ENCODE results near the gene XXYLT1.

The XXYLT1 gene

GRCh38 chr3:195048059-195048905 lies 222.7 kb downstream of the XXYLT1 start:
- no peak for DNase-seq (ENCODE audit: extremely low read depth, insufficient read length)
- H3K4me3 ChIP-seq (replicated peaks; ENCODE audit: low read depth, low read length), result no peak overlapping the region
- H3K27me3 ChIP-seq (replicated peaks; ENCODE audit: control insufficient read depth, insufficient read depth, low read length), result no peaks in the 10 kb centered on the region; the same call in none of the 2 replicates
- no peak for TF ChIP-seq CTCF (IDR thresholded peaks at IDR 0.05; ENCODE audit: insufficient read depth, low read length, poor library complexity, severe bottlenecking)
- no peaks in the 10 kb centered on the region for H3K36me3 ChIP-seq (ENCODE audit: control insufficient read depth, insufficient read depth, low read length)

GRCh38 chr3:195047536-195047935 lies 223.4 kb downstream of the XXYLT1 start:
- TF ChIP-seq CTCF (IDR thresholded peaks at IDR 0.05; ENCODE audit: insufficient read depth, low read length, poor library complexity, severe bottlenecking), result no peak
- Histone ChIP-seq H3K4me3 (replicated peaks; ENCODE audit: low read depth, low read length) (no peak overlapping the region), H3K27me3 (replicated peaks; ENCODE audit: control insufficient read depth, insufficient read depth, low read length) (no peaks in the 10 kb centered on the region; the same call in none of the 2 replicates), H3K36me3 (ENCODE audit: control insufficient read depth, insufficient read depth, low read length) (no peaks in the 10 kb centered on the region)
- DNase-seq (ENCODE audit: extremely low read depth, insufficient read length), result no peak

DNA sequence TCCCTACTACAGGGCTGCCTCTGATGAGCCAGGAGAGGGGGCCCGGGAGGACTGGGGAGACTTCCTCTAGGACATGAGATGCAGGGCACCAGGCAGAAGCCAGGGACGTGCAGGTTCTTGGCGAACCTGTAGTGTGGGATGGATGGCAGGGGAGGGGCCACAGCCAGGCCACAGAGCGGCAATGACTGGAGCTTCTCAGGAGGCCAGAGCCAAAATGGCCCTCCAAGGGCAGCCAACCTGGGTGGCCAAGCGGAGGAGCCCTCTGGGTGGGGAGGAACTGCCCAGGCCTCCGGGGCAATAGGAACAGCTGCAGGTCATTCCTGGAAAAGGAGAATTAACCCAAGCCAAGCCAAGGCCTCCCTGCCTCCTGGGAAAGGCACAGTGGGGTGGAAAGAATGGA lies 224.5 kb downstream of the XXYLT1 start:
- H3K27me3 ChIP-seq (replicated peaks; ENCODE audit: control insufficient read depth, insufficient read depth, low read length), result no peaks in the 10 kb centered on the region; the same call in none of the 2 replicates
- H3K4me3 ChIP-seq (replicated peaks; ENCODE audit: low read depth, low read length), result no peak overlapping the region
- no peak for TF ChIP-seq CTCF (IDR thresholded peaks at IDR 0.05; ENCODE audit: insufficient read depth, low read length, poor library complexity, severe bottlenecking)

DNA sequence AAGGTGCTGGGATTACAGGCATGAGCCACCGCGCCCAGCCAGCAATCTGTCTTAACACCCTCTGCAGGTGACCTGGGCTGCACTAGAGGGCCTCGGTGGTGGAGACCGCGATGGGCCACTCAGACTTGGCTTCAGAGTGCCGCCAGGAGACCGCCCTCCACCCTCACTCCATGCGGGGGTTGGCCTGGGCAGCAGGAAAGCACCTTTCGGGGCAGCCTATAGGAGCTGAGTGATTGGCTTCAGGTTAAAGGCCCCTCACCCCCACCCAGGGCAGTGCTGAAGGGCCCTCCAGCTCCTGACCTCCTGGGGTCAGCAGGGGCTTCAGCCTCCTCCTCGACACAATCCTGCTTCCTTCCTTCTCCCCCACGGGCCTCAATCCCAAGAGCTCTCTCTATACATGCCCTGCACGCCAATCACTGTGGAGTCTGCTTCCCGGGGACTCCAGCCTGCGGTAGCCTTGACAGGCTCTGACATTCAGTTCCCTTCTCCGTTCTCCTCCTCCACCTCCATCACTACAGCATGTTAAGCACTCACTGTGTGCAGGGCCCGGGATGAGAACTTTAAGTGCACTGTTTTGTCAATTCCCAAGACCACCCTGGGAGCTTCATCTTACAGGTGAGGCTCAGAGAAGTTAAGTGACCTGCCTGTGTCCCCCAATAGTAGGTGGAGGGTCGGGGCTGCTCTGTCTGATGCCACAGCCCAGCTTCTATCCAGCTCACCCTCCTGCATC lies 225.3 kb downstream of the XXYLT1 start:
- H3K4me3 ChIP-seq (replicated peaks; ENCODE audit: low read depth, low read length), result no peak overlapping the region
- H3K27me3 ChIP-seq (replicated peaks; ENCODE audit: control insufficient read depth, insufficient read depth, low read length), result no peaks in the 10 kb centered on the region; the same call in none of the 2 replicates
- no peak for TF ChIP-seq CTCF (IDR thresholded peaks at IDR 0.05; ENCODE audit: insufficient read depth, low read length, poor library complexity, severe bottlenecking)
- no peaks in the 10 kb centered on the region for H3K36me3 ChIP-seq (ENCODE audit: control insufficient read depth, insufficient read depth, low read length)
- DNase-seq (ENCODE audit: extremely low read depth, insufficient read length), result no peak

More for the DNA sequence above, 224.5 kb downstream of the XXYLT1 start:
- H3K36me3 ChIP-seq (ENCODE audit: control insufficient read depth, insufficient read depth, low read length), result no peaks in the 10 kb centered on the region
- DNase-seq (ENCODE audit: extremely low read depth, insufficient read length), result no peak

DNA sequence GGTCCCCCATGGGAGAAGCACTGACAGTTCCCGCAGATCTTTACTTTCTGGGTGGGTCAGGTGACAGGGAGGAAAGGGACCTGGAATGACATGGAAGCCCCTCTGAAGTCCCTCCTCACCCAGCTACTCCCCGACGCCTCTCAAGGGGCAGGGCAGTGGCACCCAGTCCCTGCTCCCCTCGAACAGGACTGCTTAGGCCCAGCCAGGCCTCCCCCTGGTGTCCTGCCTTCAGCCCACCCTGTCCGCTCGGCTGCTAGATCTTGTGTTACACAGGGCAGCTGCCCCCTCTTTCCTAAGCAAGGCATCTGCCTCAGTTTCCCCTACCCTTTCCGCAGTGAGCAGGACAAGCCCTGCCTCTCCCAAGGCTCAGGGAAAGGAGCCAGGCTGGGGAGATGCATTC lies 226.5 kb downstream of the XXYLT1 start:
- DNase-seq (ENCODE audit: extremely low read depth, insufficient read length), result no peak
- H3K4me3 ChIP-seq (replicated peaks; ENCODE audit: low read depth, low read length), result no peak overlapping the region
- no peak for TF ChIP-seq CTCF (IDR thresholded peaks at IDR 0.05; ENCODE audit: insufficient read depth, low read length, poor library complexity, severe bottlenecking)
- H3K36me3 ChIP-seq (ENCODE audit: control insufficient read depth, insufficient read depth, low read length), result no peaks in the 10 kb centered on the region
- no peaks in the 10 kb centered on the region; the same call in none of the 2 replicates for H3K27me3 ChIP-seq (replicated peaks; ENCODE audit: control insufficient read depth, insufficient read depth, low read length)
